H1 (cell line): ENCODE data around the gene DSCAM. TPM values are rescaled to one million over a fixed set of nuclear protein-coding genes. Genes with fewer than 3 reads are reported as not detected.
A peak's percentile ranks its signal among the peaks of the same experiment; 100 is the strongest.
"Not testable (repeated sequence)": the region's sequence is repeated elsewhere in the genome, so short reads cannot be mapped to it uniquely, and the experiment has no call there.

ENCODE experiments used
- CTCF ChIA-PET: fragments of 300-600 bp; sonication (Branson Sonifier 250); formaldehyde crosslinking; loops from one replicate; lab custom pipeline; 2021; ENCODE audit not compliant: partially characterized antibody; lab: Charles Lee
- POLR2A ChIA-PET: fragments of 300-600 bp; sonication (Branson Sonifier 250); formaldehyde crosslinking; loops from one replicate; lab custom pipeline; 2021; ENCODE audit warnings: inconsistent platforms; ENCODE audit not compliant: partially characterized antibody; lab: Charles Lee
- DNase-seq, 2 experiments: peaks; one replicate each; pipeline versions ENCODE4 v3.0.0 to v3.0.0-alpha.2; 2010 to 2022; ENCODE audit warnings: low spot score in 2 of 2, low read depth in 1 of 2, mixed read lengths in 1 of 2
- FAIRE-seq: peaks from 2 replicates; lab custom pipeline; 2011; peaks lifted over from hg19 to GRCh38; lab: Jason Lieb, UNC
- H2AFZ ChIP-seq: 2 replicates; pipeline ENCODE4 v1.8.1; 2012; ENCODE audit warnings: low read length, inconsistent platforms
- H2AK5ac ChIP-seq: 2 replicates; pipeline ENCODE4 v1.6.1; 2013; ENCODE audit warnings: low read depth, low read length
- H2BK120ac ChIP-seq: replicated peaks from 2 replicates; pipeline ENCODE3; 2013; ENCODE audit warnings: low read depth, low read length, inconsistent platforms
- H2BK12ac ChIP-seq: 2 replicates; pipeline ENCODE4 v1.6.1; 2013; ENCODE audit warnings: low read depth, low read length
- H2BK15ac ChIP-seq: 2 replicates; pipeline ENCODE4 v1.6.1; 2013; ENCODE audit warnings: low read length
- H2BK20ac ChIP-seq: 2 replicates; pipeline ENCODE4 v1.6.1; 2013; ENCODE audit warnings: low read length
- H2BK5ac ChIP-seq: 2 replicates; pipeline ENCODE4 v1.6.1; 2013; ENCODE audit warnings: low read depth, low read length
- H3K14ac ChIP-seq: 2 replicates; pipeline ENCODE4 v1.6.1; 2013; ENCODE audit warnings: inconsistent platforms; ENCODE audit not compliant: insufficient read length
- H3K18ac ChIP-seq: 2 replicates; pipeline ENCODE4 v1.6.1; 2013; ENCODE audit warnings: low read length; ENCODE audit errors: extremely low read depth
- H3K23ac ChIP-seq: 2 replicates; pipeline ENCODE4 v1.6.1; 2013; ENCODE audit warnings: inconsistent platforms; ENCODE audit not compliant: insufficient read length
- H3K23me2 ChIP-seq: 2 replicates; pipeline ENCODE4 v1.6.1; 2013; ENCODE audit warnings: low read depth, low read length
- H3K27ac ChIP-seq: 2 replicates; pipeline ENCODE4 v1.6.1; 2011; ENCODE audit warnings: low read depth, low read length, inconsistent platforms
- H3K27me3 ChIP-seq, 4 experiments: replicated peaks in 1 of 4; 1 replicate in 1 of 4; 2 replicates in 3 of 4; pipeline versions ENCODE4 v1.6.1 to v1.8.1; 2011 to 2013; ENCODE audit warnings: low read length in 3 of 4, mild to moderate bottlenecking in 3 of 4, inconsistent platforms in 2 of 4, mixed read lengths in 2 of 4, moderate library complexity in 1 of 4; ENCODE audit not compliant: control insufficient read depth in 3 of 4, insufficient read depth in 3 of 4; ENCODE audit errors: extremely low read depth in 1 of 4
- H3K36me3 ChIP-seq, 4 experiments: 2 replicates each; pipeline versions ENCODE4 v1.6.1 to v1.8.1; 2011 to 2013; ENCODE audit warnings: mild to moderate bottlenecking in 4 of 4, low read length in 3 of 4, moderate library complexity in 2 of 4, control low read depth in 1 of 4, inconsistent platforms in 1 of 4; ENCODE audit not compliant: insufficient read depth in 4 of 4, control insufficient read depth in 2 of 4
- H3K4ac ChIP-seq: replicated peaks from 2 replicates; pipeline ENCODE3; 2013; ENCODE audit warnings: low read length, low read depth, mixed read lengths, inconsistent platforms; ENCODE audit not compliant: insufficient read length
- H3K4me1 ChIP-seq, 4 experiments: replicated peaks in 1 of 4; 1 replicate in 1 of 4; 2 replicates in 3 of 4; pipeline versions ENCODE4 v1.6.1 to v1.8.1; 2011 to 2013; ENCODE audit warnings: low read length in 3 of 4, inconsistent platforms in 2 of 4, mixed read lengths in 1 of 4; ENCODE audit not compliant: insufficient read depth in 4 of 4, control insufficient read depth in 3 of 4
- H3K4me2 ChIP-seq, 2 experiments: 2 replicates each; pipeline versions ENCODE4 v1.6.1 to v1.8.1; 2011 to 2013; ENCODE audit warnings: low read depth in 2 of 2, low read length in 2 of 2, control low read depth in 1 of 2, inconsistent platforms in 1 of 2, mild to moderate bottlenecking in 1 of 2; ENCODE audit not compliant: insufficient read depth in 1 of 2
- H3K4me3 ChIP-seq, 4 experiments: fragments of 200-600, 300-600 bp in 1 of 4; sonication (generic), shearing (Covaris generic), sonication (Bioruptor Twin) in 1 of 4; 2 replicates each; pipeline versions ENCODE4 v1.5.1 to v1.8.1; 2011 to 2016; ENCODE audit warnings: low read length in 4 of 4, low read depth in 3 of 4, control low read depth in 2 of 4, inconsistent platforms in 2 of 4, mild to moderate bottlenecking in 2 of 4, mixed read lengths in 1 of 4, moderate library complexity in 1 of 4; ENCODE audit not compliant: insufficient read depth in 2 of 4; ENCODE audit errors: extremely low read depth in 1 of 4
- H3K56ac ChIP-seq: replicated peaks from 2 replicates; pipeline ENCODE3; 2013; ENCODE audit warnings: low read depth, mild to moderate bottlenecking, mixed read lengths, low read length, inconsistent platforms; ENCODE audit not compliant: insufficient read length
- H3K79me1 ChIP-seq: 2 replicates; pipeline ENCODE4 v1.6.1; 2013; ENCODE audit warnings: low read depth, low read length, control low read depth
- H3K79me2 ChIP-seq, 2 experiments: 2 replicates each; pipeline versions ENCODE4 v1.6.1 to v1.8.1; 2012 to 2013; ENCODE audit warnings: low read length in 2 of 2, mild to moderate bottlenecking in 2 of 2, inconsistent platforms in 1 of 2; ENCODE audit not compliant: insufficient read depth in 2 of 2, control insufficient read depth in 1 of 2
- H3K9ac ChIP-seq, 4 experiments: replicated peaks in 1 of 4; 1 replicate in 1 of 4; 2 replicates in 3 of 4; pipeline versions ENCODE4 v1.6.1 to v1.8.1; 2011 to 2013; ENCODE audit warnings: low read depth in 3 of 4, low read length in 3 of 4, control low read depth in 2 of 4, mild to moderate bottlenecking in 2 of 4, moderate library complexity in 2 of 4, inconsistent platforms in 1 of 4; ENCODE audit errors: extremely low read depth in 1 of 4
- H3K9me3 ChIP-seq, 2 experiments: 2 replicates each; pipeline versions ENCODE4 v1.6.1 to v1.8.1; 2012 to 2013; ENCODE audit warnings: mild to moderate bottlenecking in 2 of 2, moderate library complexity in 2 of 2, control low read depth in 1 of 2, inconsistent platforms in 1 of 2, low read depth in 1 of 2, low read length in 1 of 2, mixed read lengths in 1 of 2; ENCODE audit not compliant: insufficient read depth in 2 of 2
- H4K20me1 ChIP-seq, 2 experiments: replicated peaks in 1 of 2; 2 replicates each; pipeline versions ENCODE3 to v1.8.1; 2011 to 2013; ENCODE audit warnings: inconsistent platforms in 2 of 2, low read length in 2 of 2, mild to moderate bottlenecking in 1 of 2; ENCODE audit not compliant: insufficient read depth in 2 of 2, control insufficient read depth in 1 of 2
- H4K5ac ChIP-seq: 2 replicates; pipeline ENCODE4 v1.6.1; 2013; ENCODE audit warnings: low read length, low read depth, mixed read lengths, inconsistent platforms; ENCODE audit not compliant: insufficient read length
- H4K8ac ChIP-seq: 2 replicates; pipeline ENCODE4 v1.8.0; 2013; ENCODE audit warnings: mild to moderate bottlenecking, moderate library complexity, low read length, inconsistent platforms; ENCODE audit not compliant: insufficient read depth; ENCODE audit errors: extremely low read depth
- H4K91ac ChIP-seq: replicated peaks from 2 replicates; pipeline ENCODE3; 2013; ENCODE audit warnings: low read length, mixed read lengths, inconsistent platforms; ENCODE audit not compliant: insufficient read length
- WGBS, 2 experiments: shearing (Covaris generic) in 1 of 2; methylation state at CpG; one replicate each; pipeline versions ENCODE4 v1.1.6 to v1.1.7; 2013 to 2015; ENCODE audit warnings: low lambda C conversion rate in 2 of 2, mixed read lengths in 2 of 2, inconsistent platforms in 1 of 2, low coverage in 1 of 2, missing lambda C conversion rate in 1 of 2; ENCODE audit not compliant: insufficient replicate concordance in 2 of 2, insufficient coverage in 1 of 2, insufficient read length in 1 of 2; ENCODE audit errors: extremely low coverage in 1 of 2, missing lambda C conversion rate in 1 of 2; 5-methylcytosine and 5-hydroxymethylcytosine counted together
- polyA plus RNA-seq, 7 experiments: library from polyadenylated mRNA; depleted of rRNA in 3 of 7; stranded (reverse) in 5 of 7; unstranded in 2 of 7; fragments of >200 nt in 5 of 7; fragments of 200-250 nt in 2 of 7; gene quantifications; 1 replicate in 5 of 7; 2 replicates in 1 of 7; 4 replicates in 1 of 7; pipeline versions ENCODE4 v1.2.1 to v1.2.3, GENCODE V29; 2011 to 2013; ENCODE audit warnings: missing spikeins in 2 of 7, mixed read lengths in 2 of 7
- total RNA-seq: library from RNA; stranded (reverse); fragmentation: NEBNext Ultra II Directional; extraction: Animal tissue kit (Norgen Biotek cat#: 25700); gene quantifications from 2 replicates; pipeline ENCODE4 v1.2.1, GENCODE V29; 2021

The DSCAM gene
- total and polyA plus RNA-seq, 2 of the 8 experiments (the other 6 are each of a cell fraction or from before 2014, with no cell fraction given), result 0.02 to 0.15 TPM

GRCh38 chr21:40028393-40028792 is 818.6 kb downstream of the DSCAM start:
- CTCF ChIA-PET, result interaction anchor here (0.6 to 1.0 kb wide), 2 partner anchors 150 to 161 kb away, joined by 3 read pairs; partner anchors contain the start of gene PCP4
- H4K8ac ChIP-seq, H2BK5ac ChIP-seq, POLR2A ChIA-PET, H2AK5ac ChIP-seq, H3K23me2 ChIP-seq, H4K20me1 ChIP-seq, H3K4me3 ChIP-seq, H2BK12ac ChIP-seq, H3K27me3 ChIP-seq, H4K5ac ChIP-seq, H3K56ac ChIP-seq, H3K18ac ChIP-seq, H3K4me2 ChIP-seq, H2AFZ ChIP-seq, H4K91ac ChIP-seq, H3K4me1 ChIP-seq, H3K23ac ChIP-seq, FAIRE-seq, H3K27ac ChIP-seq, H3K14ac ChIP-seq, H3K9me3 ChIP-seq, H2BK20ac ChIP-seq, H3K36me3 ChIP-seq, H3K79me2 ChIP-seq, H2BK120ac ChIP-seq, H3K79me1 ChIP-seq, H3K9ac ChIP-seq, H2BK15ac ChIP-seq, H3K4ac ChIP-seq: not testable (repeated sequence)
- peak in 1 of 2 experiments; percentile 58 for DNase-seq
- 87% methylated on average over 4 of the region's 19 CpGs; no CpG with 5 or more reads in 1 of the 2 experiments for WGBS, 2 experiments
